KOPT-K1 (cell line): ENCODE data around the gene MUCL3.

Source experiments
- H3K27ac ChIP-seq: fragments of 200-600 bp; sonication (generic); 2 replicates; pipeline ENCODE4 v1.5.1; 2016; ENCODE audit warnings: antibody characterized with exemption, mild to moderate bottlenecking, low read depth, low read length; ENCODE audit not compliant: poor library complexity, severe bottlenecking
- H3K36me3 ChIP-seq: fragments of 200-600 bp; sonication (generic); 2 replicates; pipeline ENCODE4 v1.5.1; 2017; ENCODE audit warnings: antibody characterized with exemption, mild to moderate bottlenecking, low read length, moderate library complexity; ENCODE audit not compliant: insufficient read depth
- H3K9me3 ChIP-seq: fragments of 200-600 bp; sonication (generic); 2 replicates; pipeline ENCODE4 v1.5.1; 2017; ENCODE audit warnings: antibody characterized with exemption, low read length, mild to moderate bottlenecking; ENCODE audit not compliant: insufficient read depth, poor library complexity, severe bottlenecking

The MUCL3 gene

GRCh38 chr6:30970946-30971345 is 30.2 kb downstream of the MUCL3 start:
- no peaks in the 10 kb centered on the region for H3K36me3 ChIP-seq
- no peaks in the 10 kb centered on the region for H3K9me3 ChIP-seq
- H3K27ac ChIP-seq = no peak overlapping the region

DNA sequence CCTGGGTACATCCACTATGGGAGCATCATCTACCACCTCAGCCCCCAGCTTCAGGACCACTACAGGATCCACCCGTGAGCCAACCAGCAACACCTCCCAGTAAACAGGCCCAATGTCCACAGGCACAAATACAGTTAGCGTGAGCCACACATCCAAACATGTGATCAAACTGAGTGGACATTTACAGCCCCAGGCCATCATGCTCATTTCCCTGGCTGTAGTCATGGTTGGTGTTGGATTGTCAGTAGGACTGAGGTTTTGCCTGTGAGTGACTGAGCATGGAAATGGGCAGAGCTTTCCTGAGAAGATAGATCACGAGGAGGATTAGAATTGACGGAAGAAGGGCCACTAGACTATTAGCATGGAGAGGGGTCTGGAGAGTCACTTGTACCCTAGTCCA is 32.0 kb downstream of the MUCL3 start:
- no peaks in the 10 kb centered on the region for H3K9me3 ChIP-seq
- no peak overlapping the region for H3K27ac ChIP-seq
- no peaks in the 10 kb centered on the region for H3K36me3 ChIP-seq

DNA sequence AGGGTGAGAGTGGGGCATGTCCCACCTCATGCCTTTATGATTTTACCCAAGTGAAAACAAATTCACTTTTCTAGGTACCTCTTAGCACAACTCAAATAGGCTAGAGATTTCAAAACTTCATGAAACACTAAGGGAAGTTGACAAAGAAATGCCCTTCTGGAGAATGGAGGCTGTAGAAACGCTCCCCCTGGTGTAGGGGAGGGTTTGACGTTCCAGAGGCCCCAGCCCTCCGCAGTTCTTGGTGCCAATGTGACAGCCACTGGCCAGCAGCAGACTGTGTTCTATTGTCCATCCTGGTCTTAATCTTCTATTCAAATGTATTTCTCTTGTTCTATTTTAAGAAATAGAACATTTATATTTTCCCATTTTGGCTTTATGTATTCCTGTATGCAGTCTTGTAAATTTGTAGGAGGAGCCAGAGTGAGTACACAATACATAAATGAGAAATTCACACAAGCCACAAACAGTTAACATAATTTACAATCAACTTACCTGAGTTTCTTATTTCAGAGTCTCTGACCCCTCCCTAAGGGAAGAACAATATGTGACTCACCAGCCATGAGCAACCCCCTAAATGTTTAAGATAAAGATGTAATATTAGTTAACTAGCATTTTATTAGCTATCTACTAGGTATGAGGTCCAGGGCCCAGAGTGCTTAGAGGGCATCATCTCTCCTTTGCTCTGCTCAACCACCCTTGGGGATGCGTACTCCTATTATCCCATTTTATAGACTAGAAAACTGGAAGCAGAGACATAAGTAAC is 33.9 kb downstream of the MUCL3 start:
- H3K27ac ChIP-seq = no peak overlapping the region

DNA sequence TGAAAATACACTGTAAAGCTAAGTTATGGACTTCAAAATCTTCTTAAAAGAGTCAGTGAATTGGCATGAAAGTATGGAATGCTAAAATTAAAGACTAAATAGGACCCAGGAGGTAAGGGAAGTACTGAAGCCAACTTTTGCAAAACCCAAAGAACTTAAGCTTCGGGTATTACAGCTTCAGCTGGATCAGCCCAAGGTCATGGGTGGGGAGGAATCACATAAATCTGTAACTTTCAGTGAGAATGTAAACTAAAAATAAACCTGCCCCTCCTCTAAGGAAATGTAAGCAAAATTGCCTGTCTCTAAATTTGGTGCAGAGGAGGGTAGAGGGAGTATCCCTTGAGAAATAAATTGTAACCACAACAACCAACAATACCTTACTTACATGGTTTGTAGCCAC is 38.4 kb downstream of the MUCL3 start:
- Histone ChIP-seq H3K9me3 (no peaks in the 10 kb centered on the region), H3K36me3 (no peaks in the 10 kb centered on the region), H3K27ac (no peak overlapping the region)

More for the DNA sequence above, 33.9 kb downstream of the MUCL3 start:
- Histone ChIP-seq H3K36me3 (no peaks in the 10 kb centered on the region), H3K9me3 (no peaks in the 10 kb centered on the region)

DNA sequence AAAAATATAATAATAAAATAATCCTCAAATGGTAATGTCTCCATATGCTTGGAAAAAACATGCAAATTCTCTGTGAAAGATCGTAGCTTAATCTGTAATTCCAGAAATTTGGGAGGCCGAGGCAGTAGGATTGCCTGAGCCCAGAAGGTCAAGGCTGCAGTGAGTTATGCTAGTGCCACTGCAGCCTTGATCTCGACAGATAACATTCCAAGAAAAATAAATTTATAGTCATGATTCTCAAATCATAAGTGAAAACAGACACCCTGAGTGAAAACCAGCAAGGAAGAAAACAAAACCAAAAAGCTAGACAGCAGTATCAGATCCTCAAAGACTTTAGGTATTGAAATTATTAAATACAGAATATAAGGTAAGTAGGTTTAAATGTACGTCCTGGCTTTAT is 38.9 kb downstream of the MUCL3 start:
- no peak overlapping the region for H3K27ac ChIP-seq
- no peaks in the 10 kb centered on the region for H3K36me3 ChIP-seq
- no peaks in the 10 kb centered on the region for H3K9me3 ChIP-seq

DNA sequence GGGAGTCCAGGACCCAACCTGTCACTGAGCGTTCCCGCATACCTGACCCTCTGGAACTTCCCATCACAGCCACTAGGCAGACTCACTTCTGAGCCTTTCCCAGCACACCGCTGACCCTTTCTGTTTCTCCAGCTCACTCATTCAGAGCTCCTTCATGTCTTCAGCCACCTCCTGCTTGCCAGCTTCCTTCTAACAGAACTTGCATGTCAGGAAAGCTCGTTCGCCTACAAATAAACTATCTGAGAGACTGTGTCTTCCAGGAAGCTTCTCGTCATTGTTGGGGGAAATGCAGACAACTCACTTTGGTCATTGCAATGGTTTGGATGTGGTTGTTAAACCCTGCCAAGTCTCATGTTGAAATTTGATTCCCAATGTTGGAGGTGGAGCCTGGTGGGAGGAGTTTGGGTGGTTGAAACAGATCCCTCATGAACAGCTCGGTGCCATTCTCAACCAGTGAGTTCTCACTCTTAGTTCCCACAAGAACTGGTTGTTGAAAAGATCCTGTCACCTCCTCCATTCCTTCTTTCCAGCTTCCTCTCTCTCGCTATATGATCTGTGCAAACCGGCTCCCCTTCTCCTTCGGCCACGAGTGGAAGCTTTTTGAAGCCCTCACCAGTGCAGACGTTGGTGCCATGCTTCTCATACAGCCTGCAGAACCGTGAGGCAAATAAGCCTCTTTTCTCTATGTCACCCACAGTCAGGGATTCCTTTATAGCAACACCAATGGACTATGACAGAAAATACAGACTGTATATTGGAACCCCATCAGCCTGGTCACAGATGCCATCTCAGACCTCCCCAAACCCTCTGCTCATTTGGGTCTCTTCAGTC is 41.4 kb downstream of the MUCL3 start:
- Histone ChIP-seq H3K27ac (no peak overlapping the region), H3K9me3 (no peaks in the 10 kb centered on the region), H3K36me3 (no peaks in the 10 kb centered on the region)

- Histone ChIP-seq H3K9me3 (no peaks in the 10 kb centered on the region), H3K36me3 (no peaks in the 10 kb centered on the region), H3K27ac (no peak within 1 kb of the TSS)
Observed at GRCh38 chr6:30983439-30983838, 42.7 kb downstream of the MUCL3 start, which contains the start of gene MUC21. Gene MUC21, plus strand, starts transcription at chr6:30983718. Its CDS starts 241 bp downstream, at chr6:30983959.

GRCh38 chr6:30985490-30985889 is 44.7 kb downstream of the MUCL3 start:
- Histone ChIP-seq H3K27ac (no peak overlapping the region), H3K9me3 (no peaks in the 10 kb centered on the region), H3K36me3 (no peaks in the 10 kb centered on the region)

DNA sequence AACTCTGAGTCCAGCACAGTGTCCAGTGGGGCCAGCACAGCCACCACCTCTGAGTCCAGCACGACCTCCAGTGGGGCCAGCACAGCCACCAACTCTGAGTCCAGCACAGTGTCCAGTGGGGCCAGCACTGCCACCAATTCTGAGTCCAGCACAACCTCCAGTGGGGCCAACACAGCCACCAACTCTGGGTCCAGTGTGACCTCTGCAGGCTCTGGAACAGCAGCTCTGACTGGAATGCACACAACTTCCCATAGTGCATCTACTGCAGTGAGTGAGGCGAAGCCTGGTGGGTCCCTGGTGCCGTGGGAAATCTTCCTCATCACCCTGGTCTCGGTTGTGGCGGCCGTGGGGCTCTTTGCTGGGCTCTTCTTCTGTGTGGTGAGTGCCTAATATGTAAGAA is 46.5 kb downstream of the MUCL3 start:
- no peaks in the 10 kb centered on the region for H3K36me3 ChIP-seq
- H3K27ac ChIP-seq = no peak overlapping the region
- no peaks in the 10 kb centered on the region for H3K9me3 ChIP-seq

DNA sequence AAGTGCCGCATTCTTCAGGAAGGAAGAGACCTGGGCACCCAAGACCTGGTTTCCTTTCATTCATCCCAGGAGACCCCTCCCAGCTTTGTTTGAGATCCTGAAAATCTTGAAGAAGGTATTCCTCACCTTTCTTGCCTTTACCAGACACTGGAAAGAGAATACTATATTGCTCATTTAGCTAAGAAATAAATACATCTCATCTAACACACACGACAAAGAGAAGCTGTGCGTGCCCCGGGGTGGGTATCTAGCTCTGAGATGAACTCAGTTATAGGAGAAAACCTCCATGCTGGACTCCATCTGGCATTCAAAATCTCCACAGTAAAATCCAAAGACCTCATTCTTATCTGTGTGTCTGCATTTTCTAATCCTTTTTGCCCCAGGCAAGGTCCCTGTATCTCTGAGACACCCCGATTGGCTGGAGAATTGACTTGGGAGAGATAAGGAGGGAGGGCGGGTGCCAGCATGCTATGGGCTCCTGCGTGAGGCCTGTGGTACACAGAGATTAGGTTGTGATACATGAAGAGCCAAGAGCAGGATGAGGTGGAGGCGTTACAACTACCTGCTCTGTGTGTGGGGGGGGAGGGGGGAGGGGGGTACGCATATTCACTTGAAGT is 47.5 kb downstream of the MUCL3 start:
- no peaks in the 10 kb centered on the region for H3K9me3 ChIP-seq
- H3K27ac ChIP-seq = no peak overlapping the region
- no peaks in the 10 kb centered on the region for H3K36me3 ChIP-seq

DNA sequence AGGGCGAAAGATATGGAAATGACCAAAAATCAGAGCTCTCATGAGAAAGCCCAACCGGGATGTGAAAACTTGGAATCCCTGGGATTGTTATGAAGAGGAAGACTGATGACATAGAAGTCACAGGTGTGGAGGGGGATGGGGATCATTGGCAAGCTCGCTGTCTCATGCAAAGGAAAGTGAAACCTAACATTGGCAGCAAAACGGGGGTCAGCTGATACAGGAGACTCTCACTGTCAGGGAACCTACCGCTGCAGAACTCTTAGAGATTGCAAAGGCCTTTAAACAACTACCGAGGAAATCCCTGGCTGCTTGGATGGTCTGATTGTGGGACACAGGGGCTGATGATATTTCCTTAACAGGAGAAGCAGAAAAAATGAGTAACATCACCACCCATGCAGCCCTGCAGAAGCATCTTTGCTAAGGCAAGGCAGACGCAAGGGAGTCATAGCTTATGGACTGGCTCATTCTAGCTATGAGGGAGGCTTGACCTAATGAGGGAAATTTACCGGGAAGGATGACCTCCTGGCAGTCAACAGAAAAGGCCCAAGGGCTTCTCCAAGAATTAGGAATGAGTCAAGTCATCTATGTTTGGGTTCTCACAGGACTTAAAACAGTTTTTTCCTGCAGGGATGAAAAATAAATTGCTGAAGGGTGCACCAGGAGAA is 49.8 kb downstream of the MUCL3 start:
- peak overlapping the region; percentile 36 for H3K27ac ChIP-seq
- no peaks in the 10 kb centered on the region for H3K9me3 ChIP-seq
- H3K36me3 ChIP-seq = no peaks in the 10 kb centered on the region

GRCh38 chr6:30991891-30992290 is 51.1 kb downstream of the MUCL3 start:
- Histone ChIP-seq H3K9me3 (no peaks in the 10 kb centered on the region), H3K27ac (no peak overlapping the region), H3K36me3 (no peaks in the 10 kb centered on the region)

DNA sequence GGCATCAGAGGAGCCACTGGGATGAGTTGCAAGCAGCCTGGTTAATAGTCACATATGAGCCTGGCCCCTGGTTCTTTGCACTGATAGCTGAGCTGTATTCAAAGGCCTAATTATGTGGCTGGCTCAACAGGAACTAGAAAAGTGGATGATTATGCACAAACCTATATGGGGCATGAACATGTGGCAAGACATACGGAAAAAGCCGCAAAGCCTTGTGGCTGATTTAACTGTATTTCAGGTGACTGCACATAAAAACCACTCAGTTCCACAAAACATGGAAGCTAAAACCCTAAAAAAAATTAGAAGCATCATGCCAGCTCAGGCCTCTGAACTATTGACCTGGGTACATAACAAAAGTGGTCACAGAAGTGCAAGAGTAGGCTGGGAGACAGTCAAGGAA is 56.5 kb downstream of the MUCL3 start:
- Histone ChIP-seq H3K27ac (no peak overlapping the region), H3K9me3 (no peaks in the 10 kb centered on the region), H3K36me3 (no peaks in the 10 kb centered on the region)

DNA sequence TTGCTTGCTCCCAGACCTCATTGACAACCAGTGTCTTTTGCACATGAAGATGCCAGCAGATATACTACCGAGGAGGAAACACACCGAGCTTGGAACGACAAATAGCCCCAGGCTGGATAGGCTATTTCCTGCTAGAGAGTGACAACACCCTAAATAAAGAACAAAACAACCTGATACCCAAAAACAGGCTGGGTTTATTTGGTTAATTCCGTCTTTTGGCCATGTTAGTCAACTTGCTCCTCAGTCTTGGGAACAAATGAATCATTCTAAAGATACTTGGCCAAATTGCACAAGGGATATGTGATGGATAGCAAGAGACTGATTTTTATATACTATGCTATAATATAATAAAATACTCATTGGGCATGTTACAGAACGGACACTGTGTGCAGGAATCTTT is 58.0 kb downstream of the MUCL3 start:
- no peak overlapping the region for H3K27ac ChIP-seq
- H3K36me3 ChIP-seq = no peaks in the 10 kb centered on the region
- no peaks in the 10 kb centered on the region for H3K9me3 ChIP-seq
